BLaER1 treated with 17β-estradiol and CSF1 and Interleukin-3, amounts not matched to agents 10 nM and 100 nM (cell line): Measurements from ENCODE around the gene OGA.

Source experiments
- H3K27ac ChIP-seq, 11 experiments: shearing (Covaris generic); formaldehyde crosslinking; 2 replicates each; pipeline ENCODE4 v1.8.1; 2022
- H3K27me3 ChIP-seq, 11 experiments: shearing (Covaris generic); formaldehyde crosslinking; 2 replicates each; pipeline ENCODE4 v1.8.1; 2022
- H3K36me3 ChIP-seq, 11 experiments: shearing (Covaris generic); formaldehyde crosslinking; 2 replicates each; pipeline ENCODE4 v1.8.1; 2022
- H3K4me1 ChIP-seq, 10 experiments: shearing (Covaris generic); formaldehyde crosslinking; 2 replicates each; pipeline ENCODE4 v1.8.1; 2022
- H3K4me2 ChIP-seq, 11 experiments: shearing (Covaris generic); formaldehyde crosslinking; 2 replicates each; pipeline ENCODE4 v1.8.1; 2022
- H3K4me3 ChIP-seq, 10 experiments: shearing (Covaris generic); formaldehyde crosslinking; 2 replicates each; pipeline ENCODE4 v1.8.1; 2022
- H3K9ac ChIP-seq, 11 experiments: shearing (Covaris generic); formaldehyde crosslinking; 2 replicates each; pipeline ENCODE4 v1.8.1; 2022
- H3K9me3 ChIP-seq, 11 experiments: shearing (Covaris generic); formaldehyde crosslinking; replicated peaks in 1 of 11; 2 replicates each; pipeline ENCODE4 v1.8.1; 2022
- H4K20me1 ChIP-seq, 11 experiments: shearing (Covaris generic); formaldehyde crosslinking; 2 replicates each; pipeline ENCODE4 v1.8.1; 2022
- Cebpa-rat ChIP-seq, 11 experiments: shearing (Covaris generic); IDR thresholded peaks; 2 replicates each; pipeline ENCODE4 v1.8.1; 2022

OGA gene

DNA sequence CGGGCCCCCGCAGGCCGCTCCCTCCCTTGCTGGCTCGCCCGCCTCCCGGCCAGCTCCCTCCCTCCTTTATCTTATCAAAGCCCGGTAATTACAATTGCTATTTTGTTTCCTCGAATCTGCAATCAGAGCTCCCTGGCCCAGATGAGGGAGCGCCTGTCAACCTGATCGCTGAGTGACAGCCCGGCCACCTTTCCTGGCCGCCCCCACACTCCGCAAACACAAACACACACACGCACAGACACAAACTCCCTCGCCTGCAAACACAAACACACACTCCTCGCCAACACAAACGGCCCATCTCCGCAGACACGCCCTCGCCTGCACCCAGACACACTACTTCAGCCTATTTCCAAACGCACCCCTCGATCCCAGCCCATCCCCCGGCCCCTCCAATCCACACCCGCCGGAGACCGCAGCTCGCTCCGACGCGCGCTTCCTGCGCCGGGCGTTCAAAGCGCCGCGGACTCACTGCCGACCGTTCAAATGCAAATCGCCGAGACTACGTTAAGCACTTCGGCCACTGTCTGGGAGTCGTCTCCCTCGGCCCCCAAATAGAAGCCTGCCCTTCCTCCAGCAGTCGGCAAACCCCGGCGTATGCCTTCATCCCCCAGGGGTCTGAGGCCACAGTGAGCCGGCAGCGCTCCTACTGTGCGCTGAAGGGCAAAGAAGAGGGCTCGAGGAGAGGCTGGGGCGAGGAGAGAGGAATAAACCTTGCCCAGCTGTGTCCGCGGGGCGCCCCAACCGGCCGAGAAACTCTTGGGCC, 39.3 kb downstream of the OGA start:
- peaks cover 6 to 75% (median 63%) of the 10 kb centered on the region in 11 experiments; a peak in 20 of 22 replicates for H4K20me1 ChIP-seq
- H3K4me3 ChIP-seq = peak overlapping the region; percentile 44 to 65 (median 52)

DNA sequence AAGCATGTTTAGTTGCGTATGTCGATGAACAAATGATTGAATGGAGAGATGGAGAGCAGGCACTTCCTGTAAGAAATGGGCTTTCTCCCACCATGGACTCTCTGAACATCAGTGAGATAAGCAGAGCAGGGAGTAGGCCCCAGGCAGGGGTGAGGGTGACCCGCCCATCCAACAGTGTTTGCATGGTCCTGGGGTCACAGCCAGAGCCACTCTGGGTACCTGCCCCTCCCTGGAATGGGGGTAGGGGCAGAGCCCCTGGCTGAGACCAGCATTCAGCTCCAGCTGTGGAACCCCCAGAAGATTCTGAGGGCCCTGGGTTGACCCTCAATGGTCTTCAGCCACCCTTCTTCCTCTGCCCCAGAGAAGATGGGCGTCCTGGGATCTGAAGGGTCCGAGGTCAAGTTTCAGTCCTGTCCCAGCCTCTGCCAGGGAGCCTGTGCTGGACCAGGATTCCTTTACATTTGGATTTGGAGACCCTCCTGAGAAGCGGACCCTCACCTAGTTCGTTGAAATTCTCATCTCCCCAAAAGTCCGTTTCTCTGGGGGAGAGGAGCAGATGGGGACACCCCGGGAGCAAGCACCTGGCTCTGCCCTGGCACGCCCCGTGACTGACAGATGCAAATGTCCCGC, 40.0 kb downstream of the OGA start:
- Histone ChIP-seq H3K4me2 (peak overlapping the region; percentile 77 to 97 (median 90)), H3K9me3 (no peaks in the 10 kb centered on the region; a peak in 1 of 22 replicates), H3K27me3 (peaks cover 69 to 75% (median 72%) of the 10 kb centered on the region in 11 experiments), H4K20me1 (peaks cover 6 to 81% (median 68%) of the 10 kb centered on the region in 11 experiments; a peak in 20 of 22 replicates), H3K4me1 (peaks cover 38 to 46% (median 43%) of the 10 kb centered on the region in 10 experiments), H3K27ac (no peak overlapping the region), H3K36me3 (peaks cover 0 to 15% (median 5%) of the 10 kb centered on the region in 11 experiments; a peak in 8 of 22 replicates), H3K9ac (peak overlapping the region in 3 of 11 experiments; percentile 30 to 58 (median 55); a peak in 1 of 22 replicates), H3K4me3 (peak overlapping the region in 9 of 10 experiments; percentile 44 to 65 (median 53); a peak in 9 of 20 replicates)
- TF ChIP-seq Cebpa-rat (IDR thresholded peaks at IDR 0.05) = no peak

More for the DNA sequence above, 39.3 kb downstream of the OGA start:
- peaks cover 62 to 68% (median 65%) of the 10 kb centered on the region in 11 experiments for H3K27me3 ChIP-seq
- no peak overlapping the region for H3K27ac ChIP-seq
- peaks cover 44 to 52% (median 48%) of the 10 kb centered on the region in 10 experiments for H3K4me1 ChIP-seq
- peaks cover 0 to 17% (median 6%) of the 10 kb centered on the region in 11 experiments; a peak in 10 of 22 replicates for H3K36me3 ChIP-seq
- peak overlapping the region in 10 of 11 experiments; percentile 4 to 58 (median 40); a peak in 13 of 22 replicates for H3K9ac ChIP-seq
- no peaks in the 10 kb centered on the region; a peak in 1 of 22 replicates for H3K9me3 ChIP-seq
- TF ChIP-seq Cebpa-rat (IDR thresholded peaks at IDR 0.05) = no peak
- peak overlapping the region; percentile 77 to 97 (median 90) for H3K4me2 ChIP-seq

DNA sequence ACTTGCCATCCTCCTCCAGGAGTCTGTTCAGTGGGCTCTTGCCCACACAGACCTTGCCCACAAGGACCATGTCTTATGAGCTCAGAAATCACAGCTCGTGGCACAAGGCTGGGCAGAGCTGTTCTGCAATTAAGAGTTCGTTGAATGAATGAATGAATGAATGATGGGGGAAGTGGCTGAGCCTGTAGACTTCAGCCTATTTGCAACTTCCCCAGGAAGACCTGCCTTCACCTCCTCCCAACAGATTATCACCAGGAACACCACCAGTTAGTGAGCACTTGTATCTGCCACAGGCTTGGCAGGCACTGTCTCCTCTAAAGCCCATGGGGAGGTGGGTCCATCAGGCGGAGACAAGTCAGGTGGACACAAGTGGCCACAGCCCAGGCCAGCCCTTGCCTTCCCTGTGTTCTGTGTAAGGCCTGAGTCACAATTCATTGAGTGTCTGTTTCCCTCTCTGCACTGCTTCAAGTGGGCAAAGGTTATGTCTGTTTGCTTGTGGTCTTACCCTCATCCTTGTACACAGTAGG, 40.6 kb downstream of the OGA start:
- H3K4me1 ChIP-seq = peaks cover 37 to 44% (median 42%) of the 10 kb centered on the region in 10 experiments
- no peak overlapping the region for H3K4me3 ChIP-seq
- peaks cover 6 to 87% (median 74%) of the 10 kb centered on the region in 11 experiments; a peak in 20 of 22 replicates for H4K20me1 ChIP-seq
- peaks cover 0 to 15% (median 5%) of the 10 kb centered on the region in 11 experiments; a peak in 8 of 22 replicates for H3K36me3 ChIP-seq
- H3K27ac ChIP-seq = no peak overlapping the region
- TF ChIP-seq Cebpa-rat (IDR thresholded peaks at IDR 0.05) = no peak
- H3K27me3 ChIP-seq = peaks cover 75 to 81% (median 78%) of the 10 kb centered on the region in 11 experiments
- no peaks in the 10 kb centered on the region; a peak in 1 of 22 replicates for H3K9me3 ChIP-seq
- H3K9ac ChIP-seq = no peak overlapping the region
- no peak overlapping the region for H3K4me2 ChIP-seq

DNA sequence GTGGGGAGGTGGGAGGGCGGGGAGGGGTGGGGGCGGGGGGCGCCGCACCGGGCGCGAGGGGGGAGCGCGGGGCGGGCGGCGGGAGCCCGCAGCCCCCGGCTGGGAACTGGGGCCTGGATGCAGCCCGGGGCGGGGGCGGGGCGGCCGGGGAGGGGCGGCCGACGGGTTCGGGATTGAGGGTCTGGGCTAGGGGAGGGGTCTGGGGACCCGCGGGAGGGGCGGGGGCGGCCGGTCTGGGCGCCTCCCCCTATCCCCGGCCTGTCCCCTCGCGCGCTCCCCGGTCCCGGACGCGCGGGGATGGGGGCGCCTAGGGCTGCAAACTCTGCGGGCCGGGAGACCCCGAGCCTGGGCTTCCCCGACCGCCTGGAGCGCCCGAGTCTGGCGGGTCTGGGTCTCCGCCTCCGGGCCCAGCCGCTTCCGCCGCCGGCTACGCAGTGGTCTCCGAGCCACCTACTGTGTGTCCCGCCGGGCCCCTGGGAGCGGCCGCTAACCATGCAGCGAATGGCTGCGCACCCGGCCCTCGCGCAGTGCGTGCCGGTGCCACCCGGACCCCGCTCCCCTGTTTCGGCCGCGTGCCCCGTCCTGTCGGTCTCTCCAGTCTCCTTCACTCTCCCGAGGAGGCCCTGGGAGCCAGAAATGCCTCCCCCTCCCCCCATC, 42.0 kb downstream of the OGA start:
- Histone ChIP-seq H3K36me3 (peaks cover 0 to 15% (median 5%) of the 10 kb centered on the region in 11 experiments; a peak in 8 of 22 replicates), H4K20me1 (peaks cover 6 to 90% (median 81%) of the 10 kb centered on the region in 11 experiments; a peak in 20 of 22 replicates), H3K4me3 (no peak overlapping the region), H3K9ac (no peak overlapping the region), H3K4me2 (no peak overlapping the region), H3K4me1 (peaks cover 25 to 30% (median 29%) of the 10 kb centered on the region in 10 experiments), H3K27ac (no peak overlapping the region), H3K9me3 (no peaks in the 10 kb centered on the region; a peak in 1 of 22 replicates), H3K27me3 (peaks cover 89 to 95% (median 92%) of the 10 kb centered on the region in 11 experiments)
- TF ChIP-seq Cebpa-rat (IDR thresholded peaks at IDR 0.05) = no peak

DNA sequence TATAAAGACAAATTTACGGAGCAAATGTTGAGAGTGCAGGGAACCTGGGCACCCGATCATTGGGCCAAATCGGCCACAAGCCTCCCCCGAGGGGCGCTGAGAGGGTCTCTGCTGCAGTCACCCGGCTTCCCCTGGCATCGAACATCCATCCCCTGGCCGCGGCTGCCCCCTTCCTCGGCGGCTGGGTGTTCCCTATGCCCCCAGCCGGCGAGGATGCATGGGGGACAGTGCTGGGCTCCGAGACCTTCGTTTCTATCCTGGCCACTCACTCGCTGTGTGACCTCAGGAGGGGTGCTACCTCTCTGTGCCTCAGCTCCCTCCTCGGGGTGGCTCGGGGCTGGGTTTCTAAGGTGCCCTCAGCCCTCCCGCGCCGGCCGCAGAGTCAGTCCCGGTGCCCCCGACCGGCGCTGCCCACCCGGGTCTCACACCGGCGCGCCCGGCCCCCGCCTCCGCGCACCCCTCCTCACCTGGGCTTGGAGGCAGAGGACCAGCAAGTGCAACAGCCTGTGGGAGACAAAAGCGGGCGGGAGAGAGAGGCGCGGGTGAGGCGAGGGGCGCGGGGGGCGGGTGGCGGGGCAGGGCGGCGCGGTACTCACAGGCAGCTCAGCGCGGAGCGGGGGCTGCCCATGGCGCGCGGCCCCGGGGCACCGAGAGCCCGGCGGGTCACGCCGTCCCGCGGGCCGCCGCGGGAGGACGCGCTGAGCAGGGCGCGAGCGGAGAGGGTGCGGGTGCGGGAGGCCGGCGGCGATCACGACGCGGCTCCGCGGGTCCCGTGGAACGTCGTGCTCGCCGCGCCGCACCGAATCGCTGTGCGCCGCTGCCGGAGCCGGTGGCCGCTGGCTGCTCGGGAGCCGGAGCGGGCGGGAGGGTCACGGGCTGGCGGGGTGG, 42.7 kb downstream of the OGA start, which contains the start of gene FGF8:
Gene FGF8, minus strand, starts transcription at position 842 of the 888 bp plus-strand sequence. Its CDS starts 214 bp downstream, at position 628.
- Histone ChIP-seq H3K27me3 (peaks cover 97 to 100% (median 98%) of the 10 kb centered on the region in 11 experiments), H3K9me3 (no peaks in the 10 kb centered on the region; a peak in 1 of 22 replicates), H3K4me1 (peaks cover 20 to 23% (median 22%) of the 10 kb centered on the region in 10 experiments), H4K20me1 (peaks cover 1 to 85% (median 75%) of the 10 kb centered on the region in 11 experiments; a peak in 20 of 22 replicates), H3K36me3 (peaks cover 0 to 15% (median 3%) of the 10 kb centered on the region in 11 experiments; a peak in 8 of 22 replicates), H3K4me3 (no peak within 1 kb of the TSS), H3K27ac (no peak within 1 kb of the TSS), H3K4me2 (no peak within 1 kb of the TSS), H3K9ac (no peak within 1 kb of the TSS)
- no peak for TF ChIP-seq Cebpa-rat (IDR thresholded peaks at IDR 0.05)

DNA sequence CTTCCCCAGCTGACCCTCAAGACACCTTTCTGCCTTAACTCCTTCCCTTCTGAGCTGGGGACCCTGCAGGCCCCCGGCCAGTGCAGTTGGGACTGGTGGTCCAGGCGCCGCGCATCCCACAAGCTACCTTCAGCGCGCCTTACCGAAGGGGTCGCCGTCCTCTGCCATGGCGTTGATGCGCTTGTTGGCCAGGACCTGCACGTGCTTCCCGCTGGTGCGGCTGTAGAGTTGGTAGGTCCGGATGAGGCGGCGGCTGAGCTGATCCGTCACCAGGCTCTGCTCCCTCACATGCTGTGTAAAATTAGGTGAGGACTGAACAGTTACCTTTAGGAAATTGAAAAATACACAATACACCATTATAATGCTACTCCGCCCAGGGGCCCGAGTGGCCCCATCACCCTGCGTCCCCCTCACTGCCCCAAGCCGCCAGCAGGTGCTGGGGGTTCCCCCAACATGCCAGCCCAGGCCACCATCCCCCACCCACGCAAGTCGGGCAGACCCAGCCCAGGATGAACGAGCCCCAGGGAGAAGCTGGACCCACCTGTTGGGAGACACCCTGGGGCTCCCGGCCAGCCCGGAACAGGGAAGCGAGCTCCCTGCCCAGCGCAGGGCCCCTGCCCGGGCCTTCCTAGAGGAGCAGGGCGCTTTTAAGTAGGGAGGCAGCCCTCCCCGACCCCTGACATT, 43.5 kb downstream of the OGA start:
- Histone ChIP-seq H4K20me1 (peaks cover 0 to 78% (median 67%) of the 10 kb centered on the region in 11 experiments; a peak in 18 of 22 replicates), H3K4me3 (no peak overlapping the region), H3K4me2 (no peak overlapping the region), H3K9me3 (no peaks in the 10 kb centered on the region; a peak in 1 of 22 replicates), H3K27ac (no peak overlapping the region), H3K27me3 (peaks cover 90 to 99% (median 96%) of the 10 kb centered on the region in 11 experiments), H3K9ac (no peak overlapping the region), H3K4me1 (peaks cover 13 to 15% (median 14%) of the 10 kb centered on the region in 10 experiments; a peak in 19 of 20 replicates), H3K36me3 (peaks cover 0 to 15% (median 0%) of the 10 kb centered on the region in 11 experiments; a peak in 7 of 22 replicates)
- no peak for TF ChIP-seq Cebpa-rat (IDR thresholded peaks at IDR 0.05)
